ENCODE results near the gene ADCYAP1R1. TPM values are rescaled to one million over a fixed set of nuclear protein-coding genes. Genes with fewer than 3 reads are reported as not detected.

Gene ADCYAP1R1
- polyA plus RNA-seq, 1 donor from 2014 or later: 8.6 TPM

DNA sequence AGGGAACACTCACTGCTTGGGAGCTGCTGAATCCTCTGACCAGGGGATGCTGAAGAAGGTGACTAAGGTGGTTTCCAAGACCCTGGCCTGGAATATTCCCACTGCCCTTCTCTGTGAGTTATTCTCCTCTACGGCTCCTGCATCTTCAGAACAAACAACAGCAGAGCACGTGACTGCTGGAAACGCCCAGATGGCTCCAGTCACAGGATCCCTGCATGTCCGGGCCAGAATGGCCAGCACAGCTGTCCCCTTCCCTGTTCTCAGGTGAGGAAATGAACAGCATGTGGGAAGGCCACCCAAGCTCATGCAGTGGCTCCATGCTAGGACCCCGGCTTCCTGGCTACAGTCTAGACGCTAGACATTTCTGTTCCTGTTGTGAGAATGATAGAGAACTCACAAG, 45.3 kb upstream of the ADCYAP1R1 start:
- no peak overlapping the region for H3K27ac ChIP-seq (ENCODE audit: low read length)
- H3K9me3 ChIP-seq (ENCODE audit: low read length): no peaks in the 10 kb centered on the region
- no peak overlapping the region for H3K4me2 ChIP-seq (ENCODE audit: low read length)
- no peaks in the 10 kb centered on the region for H4K20me1 ChIP-seq (ENCODE audit: insufficient read depth)
- no peak overlapping the region for H3K9ac ChIP-seq (ENCODE audit: low read length)
- H2AFZ ChIP-seq (ENCODE audit: low read depth, low read length): no peak overlapping the region
- H3K79me2 ChIP-seq (replicated peaks; ENCODE audit: insufficient read depth, low read length): no peaks in the 10 kb centered on the region
- no peaks in the 10 kb centered on the region for H3K9me2 ChIP-seq (ENCODE audit: insufficient read depth, low read length)
- H3K36me3 ChIP-seq (ENCODE audit: insufficient read depth, low read length): no peaks in the 10 kb centered on the region
- H3F3A ChIP-seq (ENCODE audit: insufficient read depth, low read length, poor library complexity, severe bottlenecking): no peaks in the 10 kb centered on the region
- H3K27me3 ChIP-seq (ENCODE audit: insufficient read depth, low read depth, low read length): no peaks in the 10 kb centered on the region
- TF ChIP-seq, protein P1, sequence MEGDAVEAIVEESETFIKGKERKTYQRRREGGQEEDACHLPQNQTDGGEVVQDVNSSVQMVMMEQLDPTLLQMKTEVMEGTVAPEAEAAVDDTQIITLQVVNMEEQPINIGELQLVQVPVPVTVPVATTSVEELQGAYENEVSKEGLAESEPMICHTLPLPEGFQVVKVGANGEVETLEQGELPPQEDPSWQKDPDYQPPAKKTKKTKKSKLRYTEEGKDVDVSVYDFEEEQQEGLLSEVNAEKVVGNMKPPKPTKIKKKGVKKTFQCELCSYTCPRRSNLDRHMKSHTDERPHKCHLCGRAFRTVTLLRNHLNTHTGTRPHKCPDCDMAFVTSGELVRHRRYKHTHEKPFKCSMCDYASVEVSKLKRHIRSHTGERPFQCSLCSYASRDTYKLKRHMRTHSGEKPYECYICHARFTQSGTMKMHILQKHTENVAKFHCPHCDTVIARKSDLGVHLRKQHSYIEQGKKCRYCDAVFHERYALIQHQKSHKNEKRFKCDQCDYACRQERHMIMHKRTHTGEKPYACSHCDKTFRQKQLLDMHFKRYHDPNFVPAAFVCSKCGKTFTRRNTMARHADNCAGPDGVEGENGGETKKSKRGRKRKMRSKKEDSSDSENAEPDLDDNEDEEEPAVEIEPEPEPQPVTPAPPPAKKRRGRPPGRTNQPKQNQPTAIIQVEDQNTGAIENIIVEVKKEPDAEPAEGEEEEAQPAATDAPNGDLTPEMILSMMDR (IDR thresholded peaks at IDR 0.05; ENCODE audit: poor library complexity, severe bottlenecking): no peak
- TF ChIP-seq, protein P2, sequence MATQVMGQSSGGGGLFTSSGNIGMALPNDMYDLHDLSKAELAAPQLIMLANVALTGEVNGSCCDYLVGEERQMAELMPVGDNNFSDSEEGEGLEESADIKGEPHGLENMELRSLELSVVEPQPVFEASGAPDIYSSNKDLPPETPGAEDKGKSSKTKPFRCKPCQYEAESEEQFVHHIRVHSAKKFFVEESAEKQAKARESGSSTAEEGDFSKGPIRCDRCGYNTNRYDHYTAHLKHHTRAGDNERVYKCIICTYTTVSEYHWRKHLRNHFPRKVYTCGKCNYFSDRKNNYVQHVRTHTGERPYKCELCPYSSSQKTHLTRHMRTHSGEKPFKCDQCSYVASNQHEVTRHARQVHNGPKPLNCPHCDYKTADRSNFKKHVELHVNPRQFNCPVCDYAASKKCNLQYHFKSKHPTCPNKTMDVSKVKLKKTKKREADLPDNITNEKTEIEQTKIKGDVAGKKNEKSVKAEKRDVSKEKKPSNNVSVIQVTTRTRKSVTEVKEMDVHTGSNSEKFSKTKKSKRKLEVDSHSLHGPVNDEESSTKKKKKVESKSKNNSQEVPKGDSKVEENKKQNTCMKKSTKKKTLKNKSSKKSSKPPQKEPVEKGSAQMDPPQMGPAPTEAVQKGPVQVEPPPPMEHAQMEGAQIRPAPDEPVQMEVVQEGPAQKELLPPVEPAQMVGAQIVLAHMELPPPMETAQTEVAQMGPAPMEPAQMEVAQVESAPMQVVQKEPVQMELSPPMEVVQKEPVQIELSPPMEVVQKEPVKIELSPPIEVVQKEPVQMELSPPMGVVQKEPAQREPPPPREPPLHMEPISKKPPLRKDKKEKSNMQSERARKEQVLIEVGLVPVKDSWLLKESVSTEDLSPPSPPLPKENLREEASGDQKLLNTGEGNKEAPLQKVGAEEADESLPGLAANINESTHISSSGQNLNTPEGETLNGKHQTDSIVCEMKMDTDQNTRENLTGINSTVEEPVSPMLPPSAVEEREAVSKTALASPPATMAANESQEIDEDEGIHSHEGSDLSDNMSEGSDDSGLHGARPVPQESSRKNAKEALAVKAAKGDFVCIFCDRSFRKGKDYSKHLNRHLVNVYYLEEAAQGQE (IDR thresholded peaks at IDR 0.05; ENCODE audit: borderline replicate concordance): no peak
- TF ChIP-seq TAF1 (IDR thresholded peaks at IDR 0.05; ENCODE audit: low read depth) (no peak), RAD21 (conservative IDR thresholded peaks at IDR 0.05) (no peak), SMC3 (conservative IDR thresholded peaks at IDR 0.05; ENCODE audit: poor library complexity) (no peak), MXI1 (conservative IDR thresholded peaks at IDR 0.05; ENCODE audit: poor library complexity, severe bottlenecking) (no peak), EP300 (conservative IDR thresholded peaks at IDR 0.05; ENCODE audit: poor library complexity, severe bottlenecking) (no peak), EZH2 (IDR thresholded peaks at IDR 0.05; ENCODE audit: borderline replicate concordance, insufficient read depth, low read length, poor library complexity, severe bottlenecking) (no peak), POLR2AphosphoS5 (IDR thresholded peaks at IDR 0.05) (no peak)
- H3K4me3 ChIP-seq (ENCODE audit: low read length): no peak overlapping the region

DNA sequence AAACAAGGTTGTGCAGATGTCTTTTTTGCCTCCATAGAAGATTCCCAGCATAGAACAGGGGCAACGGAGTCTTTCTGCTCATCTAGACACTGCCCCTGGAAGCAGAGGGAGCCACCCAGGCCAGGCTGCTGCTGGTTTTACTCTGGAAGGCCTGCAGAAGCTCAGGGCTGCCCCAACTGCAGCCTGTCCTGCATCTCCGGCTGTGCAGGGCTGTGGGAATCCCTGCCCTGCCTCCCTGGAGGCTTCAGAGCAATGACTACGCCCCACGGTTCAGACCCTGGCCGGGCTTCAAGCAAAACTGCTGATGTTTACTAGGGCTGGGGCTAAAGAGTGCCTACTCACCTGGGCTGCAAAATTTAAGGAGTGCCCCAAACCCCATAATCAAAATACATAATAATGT, 44.5 kb upstream of the ADCYAP1R1 start:
- Histone ChIP-seq H3K27me3 (ENCODE audit: insufficient read depth, low read depth, low read length) (no peaks in the 10 kb centered on the region), H3K4me3 (ENCODE audit: low read length) (no peak overlapping the region), H3K4me2 (ENCODE audit: low read length) (no peak overlapping the region), H3F3A (ENCODE audit: insufficient read depth, low read length, poor library complexity, severe bottlenecking) (no peaks in the 10 kb centered on the region), H3K36me3 (ENCODE audit: insufficient read depth, low read length) (no peaks in the 10 kb centered on the region), H3K79me2 (replicated peaks; ENCODE audit: insufficient read depth, low read length) (no peaks in the 10 kb centered on the region), H3K9me2 (ENCODE audit: insufficient read depth, low read length) (no peaks in the 10 kb centered on the region), H3K9me3 (ENCODE audit: low read length) (no peaks in the 10 kb centered on the region), H2AFZ (ENCODE audit: low read depth, low read length) (no peak overlapping the region), H4K20me1 (ENCODE audit: insufficient read depth) (no peaks in the 10 kb centered on the region), H3K27ac (ENCODE audit: low read length) (no peak overlapping the region), H3K9ac (ENCODE audit: low read length) (no peak overlapping the region)
- TF ChIP-seq RAD21 (conservative IDR thresholded peaks at IDR 0.05) (no peak), MXI1 (conservative IDR thresholded peaks at IDR 0.05; ENCODE audit: poor library complexity, severe bottlenecking) (no peak), POLR2AphosphoS5 (IDR thresholded peaks at IDR 0.05) (no peak), EZH2 (IDR thresholded peaks at IDR 0.05; ENCODE audit: borderline replicate concordance, insufficient read depth, low read length, poor library complexity, severe bottlenecking) (no peak), SMC3 (conservative IDR thresholded peaks at IDR 0.05; ENCODE audit: poor library complexity) (no peak), TAF1 (IDR thresholded peaks at IDR 0.05; ENCODE audit: low read depth) (no peak), EP300 (conservative IDR thresholded peaks at IDR 0.05; ENCODE audit: poor library complexity, severe bottlenecking) (no peak)
- TF ChIP-seq, protein P1 (IDR thresholded peaks at IDR 0.05; ENCODE audit: poor library complexity, severe bottlenecking): no peak
- TF ChIP-seq, protein P2 (IDR thresholded peaks at IDR 0.05; ENCODE audit: borderline replicate concordance): no peak

Measured in neural cell (in vitro differentiated cells).